Ovary (tissue), 10 donors: ENCODE data around the gene TBL1XR1. TPM values are rescaled to one million over a fixed set of nuclear protein-coding genes. Genes with fewer than 3 reads are reported as not detected.

Source experiments
- DNase-seq, 5 donors: peaks; one replicate each; pipeline ENCODE4 v3.0.0-alpha.2; 2019 to 2020
- H3K27ac ChIP-seq, 2 donors: fragments of 200-600 bp; one replicate each; pipeline versions ENCODE4 v1.5.1 to v1.8.0; 2019 to 2022
- H3K27me3 ChIP-seq: fragments of 200-600 bp; one replicate; pipeline ENCODE4 v1.8.0; 2022
- H3K36me3 ChIP-seq: fragments of 200-600 bp; sonication (generic); one replicate; pipeline ENCODE4 v1.5.1; 2019
- H3K4me1 ChIP-seq: one replicate; pipeline ENCODE4 v1.8.1; 2013; ENCODE audit warnings: mild to moderate bottlenecking, moderate library complexity; ENCODE audit not compliant: insufficient read depth
- H3K4me3 ChIP-seq: fragments of 200-600 bp; sonication (generic); one replicate; pipeline ENCODE4 v1.5.1; 2017
- H3K9me3 ChIP-seq, 2 donors: fragments of 200-600 bp in 1 of 2; sonication (generic) in 1 of 2; one replicate each; pipeline versions ENCODE4 v1.5.1 to v1.8.1; 2013 to 2019; ENCODE audit warnings: mild to moderate bottlenecking in 1 of 2, moderate library complexity in 1 of 2
- EP300 ChIP-seq: sonication (generic); formaldehyde crosslinking; IDR thresholded peaks from one replicate; pipeline ENCODE4 v1.6.1; 2017; ENCODE audit warnings: antibody characterized with exemption
- POLR2A ChIP-seq: fragments of 450-650 bp; IDR thresholded peaks from one replicate; pipeline ENCODE4 v1.6.1; 2017; ENCODE audit warnings: antibody characterized with exemption, mild to moderate bottlenecking, moderate library complexity
- WGBS, 3 donors: extraction: QIAGEN DNeasy Blood & Tissue Kit in 1 of 3; methylation state at CpG; one replicate each; pipeline versions ENCODE4 v1.1.5 to v1.1.7; 2013 to 2017; 5-methylcytosine and 5-hydroxymethylcytosine counted together
- intact Hi-C, 4 donors: fragments of 100-400 bp; cut with DNase I; formaldehyde crosslinking; loops; one replicate each; pipeline versions ENCODE4 v1.11.0 to v1.15.1; 2022 to 2023
- long read RNA-seq, 3 donors: library from polyadenylated mRNA in 2 of 3; unstranded in 2 of 3; transcript quantifications; one replicate each; pipeline ENCODE4 v2.0.0 and lab custom pipeline, GENCODE V29; 2021 to 2026
- polyA plus RNA-seq, 2 donors: library from polyadenylated mRNA; stranded (reverse); fragments of 200-250 nt in 1 of 2; fragments of 350-450 nt in 1 of 2; fragmentation: Illumina TruSeq in 1 of 2; extraction: RNeasy Lipid Tissue Mini Kit (QIAGEN cat#74804) in 1 of 2; gene quantifications; one replicate each; pipeline ENCODE4 v1.2.3, GENCODE V29; 2013 to 2014
- total RNA-seq, 7 donors: library from RNA; depleted of rRNA in 2 of 7; stranded (reverse); fragments of >200 nt in 2 of 7; fragmentation: NEBNext Ultra II Directional in 3 of 7; extraction: Animal tissue kit (Norgen Biotek cat#: 25700) in 3 of 7; gene quantifications; one replicate each; pipeline versions ENCODE4 v1.1.0 to v1.2.4, GENCODE V29; 2016 to 2023
- TF ChIP-seq, protein P1 (sequence below), 3 donors: fragments of 450-650 bp in 2 of 3; fragments of 200-600 bp in 1 of 3; IDR thresholded peaks; one replicate each; pipeline versions ENCODE4 v1.5.1 to v1.8.0; 2016 to 2022; ENCODE audit warnings: antibody characterized with exemption in 3 of 3, mild to moderate bottlenecking in 1 of 3
- donor health status: DM: no; HTN: no; CAD: no; lungs with moderate emphysema.
- donor health status: DM: no; HTN: no; CAD: no.
- donor health status: Bipolar disorder and iron deficiency.
- donor health status: DM: yes; HTN: yes; CAD: no.
- donor health status: DM: no; HTN: no; CAD: no.
- donor health status: DM: yes; HTN: yes; CAD: no.

TBL1XR1 gene
- total RNA-seq (100 to 1,000 TPM in 5 of 7 donors, 10 to 100 TPM in 2; 73.8 to 160 (median 132) TPM), polyA plus RNA-seq (10 to 100 TPM; 30.0 to 36.2 TPM)
- long read RNA-seq, donor 1, full-length matches to known transcripts: 2 of 22 reads
- long read RNA-seq, donor 1, partial matches to known transcripts: 4 of 22 reads
- long read RNA-seq, donor 1, other reads (novel, unspliced or antisense): 16 of 22 reads
- long read RNA-seq, donor 2, full-length matches to known transcripts: 4 of 64 reads
- long read RNA-seq, donor 2, partial matches to known transcripts: 60 of 64 reads
- long read RNA-seq, donor 2, other reads (novel, unspliced or antisense): 0 of 64 reads
- long read RNA-seq, donor 3, full-length matches to known transcripts: 19 of 38 reads
- long read RNA-seq, donor 3, partial matches to known transcripts: 5 of 38 reads
- long read RNA-seq, donor 3, other reads (novel, unspliced or antisense): 14 of 38 reads

- no peaks in the 10 kb centered on the region for H3K36me3 ChIP-seq
- TF ChIP-seq, protein P1, sequence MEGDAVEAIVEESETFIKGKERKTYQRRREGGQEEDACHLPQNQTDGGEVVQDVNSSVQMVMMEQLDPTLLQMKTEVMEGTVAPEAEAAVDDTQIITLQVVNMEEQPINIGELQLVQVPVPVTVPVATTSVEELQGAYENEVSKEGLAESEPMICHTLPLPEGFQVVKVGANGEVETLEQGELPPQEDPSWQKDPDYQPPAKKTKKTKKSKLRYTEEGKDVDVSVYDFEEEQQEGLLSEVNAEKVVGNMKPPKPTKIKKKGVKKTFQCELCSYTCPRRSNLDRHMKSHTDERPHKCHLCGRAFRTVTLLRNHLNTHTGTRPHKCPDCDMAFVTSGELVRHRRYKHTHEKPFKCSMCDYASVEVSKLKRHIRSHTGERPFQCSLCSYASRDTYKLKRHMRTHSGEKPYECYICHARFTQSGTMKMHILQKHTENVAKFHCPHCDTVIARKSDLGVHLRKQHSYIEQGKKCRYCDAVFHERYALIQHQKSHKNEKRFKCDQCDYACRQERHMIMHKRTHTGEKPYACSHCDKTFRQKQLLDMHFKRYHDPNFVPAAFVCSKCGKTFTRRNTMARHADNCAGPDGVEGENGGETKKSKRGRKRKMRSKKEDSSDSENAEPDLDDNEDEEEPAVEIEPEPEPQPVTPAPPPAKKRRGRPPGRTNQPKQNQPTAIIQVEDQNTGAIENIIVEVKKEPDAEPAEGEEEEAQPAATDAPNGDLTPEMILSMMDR (IDR thresholded peaks at IDR 0.05): no peak
- peak; percentile 61 for TF ChIP-seq EP300
- no peak for TF ChIP-seq POLR2A
- H3K27ac ChIP-seq: peak within 1 kb of the TSS; percentile 94 to 95
- 1 to 2% (median 1%) methylated on average over 30 to 81 of the region's 93 CpGs for WGBS, 3 donors
- no peaks in the 10 kb centered on the region for H3K9me3 ChIP-seq
- peak within 1 kb of the TSS; percentile 78 for H3K4me3 ChIP-seq
- peak; percentile 92 to 94 (median 93) for DNase-seq
- intact Hi-C loops: loop anchor here (1.0 to 10.0 kb wide), 9 partner anchors 132 to 1128 kb away; no protein-coding TSS in a partner anchor
- no peaks in the 10 kb centered on the region for H3K4me1 ChIP-seq
- H3K27me3 ChIP-seq: no peaks in the 10 kb centered on the region
Observed at GRCh38 chr3:177197041-177197726, at the start of gene TBL1XR1. TSS of gene TBL1XR1 (minus strand) at chr3:177197482. CDS start at chr3:177064977, 132,505 bp downstream.

GRCh38 chr3:177245250-177245649, 48.0 kb upstream of the TBL1XR1 start:
- Histone ChIP-seq H3K36me3 (no peaks in the 10 kb centered on the region), H3K4me1 (no peaks in the 10 kb centered on the region), H3K27me3 (no peaks in the 10 kb centered on the region), H3K4me3 (no peak overlapping the region), H3K9me3 (no peaks in the 10 kb centered on the region), H3K27ac (no peak overlapping the region)
- no peak for DNase-seq
- WGBS, 3 donors: 95 to 96% (median 95%) methylated on average over 6 of the region's 6 CpGs
- intact Hi-C loops: no loop called here
- TF ChIP-seq EP300: no peak
- TF ChIP-seq, protein P1 (IDR thresholded peaks at IDR 0.05): no peak
- TF ChIP-seq POLR2A: no peak

DNA sequence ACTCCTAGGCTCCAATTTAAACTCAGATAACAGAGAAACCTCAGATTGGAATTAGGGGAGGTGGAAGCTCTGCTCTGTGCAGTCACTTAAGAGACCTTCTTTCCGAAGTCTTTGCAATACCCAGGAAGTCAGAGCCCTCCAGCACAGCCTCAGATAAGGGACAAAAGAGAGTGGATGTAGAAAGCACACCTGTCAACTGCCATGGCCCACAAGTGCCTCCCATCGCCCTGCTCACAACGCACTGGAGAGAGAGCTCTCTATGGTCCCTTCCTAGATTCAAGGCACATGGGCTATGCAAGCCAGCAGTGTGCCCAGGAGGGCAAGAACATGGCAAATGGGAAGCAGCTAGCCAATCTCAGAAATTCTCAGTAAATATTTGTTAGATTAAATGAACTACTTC, 47.3 kb upstream of the TBL1XR1 start:
- no peaks in the 10 kb centered on the region for H3K4me1 ChIP-seq
- H3K9me3 ChIP-seq: no peaks in the 10 kb centered on the region
- no peaks in the 10 kb centered on the region for H3K27me3 ChIP-seq
- TF ChIP-seq EP300: no peak
- TF ChIP-seq POLR2A: no peak
- TF ChIP-seq, protein P1 (IDR thresholded peaks at IDR 0.05): no peak
- WGBS, 3 donors: 94 to 98% (median 94%) methylated on average over 3 of the region's 3 CpGs
- intact Hi-C loops: no loop called here
- DNase-seq: no peak
- no peak overlapping the region for H3K27ac ChIP-seq
- no peaks in the 10 kb centered on the region for H3K36me3 ChIP-seq
- H3K4me3 ChIP-seq: no peak overlapping the region

- TF ChIP-seq, protein P1 (IDR thresholded peaks at IDR 0.05): no peak
- TF ChIP-seq EP300: no peak
- TF ChIP-seq POLR2A: no peak
- 79 to 88% (median 85%) methylated on average over 2 of the region's 2 CpGs for WGBS, 3 donors
- no peaks in the 10 kb centered on the region for H3K9me3 ChIP-seq
- intact Hi-C loops: no loop called here
- H3K36me3 ChIP-seq: no peaks in the 10 kb centered on the region
- no peak overlapping the region for H3K27ac ChIP-seq
- DNase-seq: no peak
- H3K4me1 ChIP-seq: no peaks in the 10 kb centered on the region
- H3K4me3 ChIP-seq: no peak overlapping the region
- no peaks in the 10 kb centered on the region for H3K27me3 ChIP-seq
Observed at GRCh38 chr3:177238686-177239216, 41.5 kb upstream of the TBL1XR1 start.
